NT2/D1 (cell line): Measurements from ENCODE around the gene CTSF.
A peak's percentile ranks its signal among the peaks of the same experiment; 100 is the strongest.
"Not testable (repeated sequence)": the region's sequence is repeated elsewhere in the genome, so short reads cannot be mapped to it uniquely, and the experiment has no call there.

ENCODE experiments used
- DNase-seq: peaks from one replicate; pipeline ENCODE4 v3.0.0-alpha.2; 2011; ENCODE audit warnings: low read depth, low spot score
- H3K27me3 ChIP-seq: 2 replicates; pipeline ENCODE4 v1.6.0; 2011; ENCODE audit warnings: mild to moderate bottlenecking; ENCODE audit not compliant: insufficient read length, insufficient read depth
- H3K36me3 ChIP-seq: 2 replicates; pipeline ENCODE4 v1.6.1; 2011; ENCODE audit warnings: mild to moderate bottlenecking, low read length, mixed read lengths; ENCODE audit not compliant: insufficient read depth, insufficient read length
- H3K4me1 ChIP-seq: 2 replicates; pipeline ENCODE4 v1.5.1; 2011; ENCODE audit not compliant: insufficient read depth, insufficient read length
- H3K4me3 ChIP-seq: 2 replicates; pipeline ENCODE4 v1.5.1; 2011; ENCODE audit warnings: low read depth; ENCODE audit not compliant: insufficient read length
- H3K9ac ChIP-seq: 2 replicates; pipeline ENCODE4 v1.6.0; 2011; ENCODE audit warnings: low read depth; ENCODE audit not compliant: insufficient read length
- H3K9me3 ChIP-seq: 2 replicates; pipeline ENCODE4 v1.5.1; 2011; ENCODE audit warnings: mild to moderate bottlenecking, low read length; ENCODE audit not compliant: insufficient read depth
- SUZ12 ChIP-seq: IDR thresholded peaks from 2 replicates; pipeline ENCODE4 v1.6.1; 2011; ENCODE audit not compliant: insufficient read length, insufficient read depth; ENCODE audit errors: extremely low read depth
- YY1 ChIP-seq: IDR thresholded peaks from 2 replicates; pipeline ENCODE4 v1.6.1; 2011; ENCODE audit not compliant: insufficient read length, insufficient read depth
- ZNF274 ChIP-seq: IDR thresholded peaks from 2 replicates; pipeline ENCODE4 v1.6.1; 2011; ENCODE audit warnings: mild to moderate bottlenecking, low read depth, low read length

CTSF gene

DNA sequence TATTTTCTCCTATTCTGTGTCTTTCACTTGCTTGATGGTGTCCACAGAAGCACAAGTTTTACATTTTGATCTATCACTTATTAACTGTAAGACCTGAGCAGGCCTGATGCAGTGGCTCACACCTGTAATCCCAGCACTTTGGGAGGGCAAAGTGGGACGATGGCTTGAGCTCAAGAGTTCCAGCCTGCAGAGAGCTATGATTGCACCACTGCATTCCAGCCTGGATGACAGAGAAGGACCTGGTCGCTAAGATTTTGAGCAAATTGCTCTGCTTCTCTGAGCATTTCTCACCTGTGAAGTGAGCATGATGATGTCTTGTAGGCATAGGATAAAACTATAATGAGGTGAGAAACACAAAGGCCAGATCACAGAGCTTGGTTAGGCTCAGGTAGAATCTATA lies 17.7 kb upstream of the CTSF start:
- Histone ChIP-seq H3K27me3 (no peaks in the 10 kb centered on the region), H3K36me3 (no peaks in the 10 kb centered on the region), H3K9me3 (peaks cover 53% of the 10 kb centered on the region), H3K9ac (no peak overlapping the region), H3K4me1 (no peaks in the 10 kb centered on the region), H3K4me3 (no peak overlapping the region)
- TF ChIP-seq SUZ12 (no peak), YY1 (no peak), ZNF274 (no peak)
- DNase-seq, result no peak

- not testable (repeated sequence) for DNase-seq, H3K4me3 ChIP-seq, H3K9ac ChIP-seq, H3K27me3 ChIP-seq, H3K36me3 ChIP-seq, H3K4me1 ChIP-seq
- H3K9me3 ChIP-seq, result peaks cover 46% of the 10 kb centered on the region
Measured at GRCh38 chr11:66585447-66585846, 17.0 kb upstream of the CTSF start.

DNA sequence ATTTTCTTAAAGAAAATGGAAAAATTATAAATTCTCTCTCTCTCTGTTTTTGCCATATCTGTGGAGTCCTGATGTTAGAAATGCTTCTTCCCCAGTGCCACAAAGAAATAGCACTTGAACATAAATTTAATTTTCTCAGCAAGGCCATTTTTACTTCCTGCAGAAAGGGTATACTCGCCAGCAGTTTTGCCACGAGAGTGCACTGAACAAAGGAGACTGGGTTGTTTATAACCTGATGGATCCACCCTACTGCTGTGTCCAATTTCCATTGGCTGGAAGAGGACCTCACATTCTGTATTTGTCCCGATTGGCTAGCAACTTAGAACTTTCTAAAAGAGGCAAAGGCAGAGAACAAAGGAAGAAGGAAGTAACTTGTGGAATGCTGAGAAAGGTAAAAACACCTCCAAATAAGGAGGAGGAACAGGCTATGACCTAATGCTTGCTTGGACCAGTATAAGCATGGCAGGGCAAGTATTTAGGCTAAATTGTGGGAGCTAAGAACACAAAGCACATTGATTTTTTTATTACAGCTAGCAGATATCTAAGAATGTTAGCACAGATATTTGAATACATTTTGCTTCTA lies 14.2 kb upstream of the CTSF start:
- not testable (repeated sequence) for H3K36me3 ChIP-seq, DNase-seq, H3K9ac ChIP-seq, H3K4me3 ChIP-seq, H3K4me1 ChIP-seq
- peaks cover 38% of the 10 kb centered on the region for H3K9me3 ChIP-seq
- peaks cover 11% of the 10 kb centered on the region for H3K27me3 ChIP-seq

- H3K9ac ChIP-seq, result no peak overlapping the region
- H3K36me3 ChIP-seq, result no peaks in the 10 kb centered on the region
- DNase-seq, result no peak
- peaks cover 11% of the 10 kb centered on the region for H3K27me3 ChIP-seq
- H3K4me1 ChIP-seq, result peaks cover 3% of the 10 kb centered on the region
- no peak overlapping the region for H3K4me3 ChIP-seq
- TF ChIP-seq ZNF274, result no peak
- TF ChIP-seq YY1, result no peak
- TF ChIP-seq SUZ12, result no peak
- peaks cover 32% of the 10 kb centered on the region for H3K9me3 ChIP-seq
Measured at GRCh38 chr11:66581261-66581660, 12.9 kb upstream of the CTSF start.

- H3K9me3 ChIP-seq, result peaks cover 27% of the 10 kb centered on the region
- peaks cover 3% of the 10 kb centered on the region for H3K4me1 ChIP-seq
- no peaks in the 10 kb centered on the region for H3K36me3 ChIP-seq
- peaks cover 11% of the 10 kb centered on the region for H3K27me3 ChIP-seq
- no peak for DNase-seq
- H3K4me3 ChIP-seq, result no peak overlapping the region
- no peak for TF ChIP-seq ZNF274
- no peak for TF ChIP-seq SUZ12
- no peak for TF ChIP-seq YY1
- no peak overlapping the region for H3K9ac ChIP-seq
Measured at GRCh38 chr11:66580803-66581202, 12.4 kb upstream of the CTSF start.

DNA sequence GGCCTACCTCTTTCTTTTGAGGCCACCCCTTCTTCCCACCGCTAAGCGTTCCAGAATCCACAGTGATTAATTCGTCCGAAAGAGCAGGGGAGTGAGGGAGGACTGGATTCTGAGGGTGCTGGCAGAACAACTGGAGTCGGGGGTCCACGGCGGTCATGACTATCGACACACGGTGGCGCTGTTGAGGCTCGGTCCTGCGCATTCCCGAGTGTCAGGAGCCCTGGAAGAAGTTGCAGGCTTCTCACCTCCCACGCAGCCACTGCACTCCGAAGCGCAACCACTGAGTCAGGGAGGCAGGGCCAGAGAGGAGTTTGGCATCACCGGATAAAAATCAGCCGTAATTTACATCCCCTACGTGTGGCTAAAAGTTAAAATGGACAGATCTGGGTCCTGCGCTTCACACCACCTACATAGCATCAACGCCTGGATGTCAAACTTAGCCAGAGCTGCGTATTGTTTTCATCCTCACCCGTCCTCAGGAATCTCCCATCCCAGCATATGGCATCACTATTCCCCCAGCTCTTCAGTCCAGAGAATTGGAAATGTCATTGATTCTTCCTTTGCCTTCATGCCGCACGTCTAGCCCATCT lies 10.7 kb upstream of the CTSF start:
- Histone ChIP-seq H3K9ac (peak overlapping the region; percentile 23), H3K36me3 (no peaks in the 10 kb centered on the region), H3K9me3 (peaks cover 20% of the 10 kb centered on the region), H3K4me3 (no peak overlapping the region), H3K27me3 (peaks cover 11% of the 10 kb centered on the region), H3K4me1 (peaks cover 3% of the 10 kb centered on the region)
- peak; percentile 51 for DNase-seq
- TF ChIP-seq SUZ12, result no peak
- no peak for TF ChIP-seq ZNF274
- TF ChIP-seq YY1, result no peak

DNA sequence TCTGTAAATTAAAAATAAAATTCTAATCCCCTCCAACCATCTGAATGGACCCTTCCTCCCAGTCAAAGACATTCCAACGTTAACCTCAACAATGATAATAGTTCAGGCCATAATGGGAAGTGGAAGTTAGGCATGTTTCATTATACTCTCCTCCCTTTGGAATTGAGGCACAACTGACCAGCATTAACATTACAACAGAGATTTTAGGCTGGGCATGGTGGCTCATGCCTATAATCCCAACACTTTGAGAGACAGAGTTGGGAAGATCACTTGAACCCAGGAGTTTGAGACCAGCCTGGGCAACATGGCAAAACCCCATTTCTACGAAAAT lies 2.4 kb upstream of the CTSF start:
- H3K9me3 ChIP-seq, result peaks cover 4% of the 10 kb centered on the region; the same call in 1 of the 2 replicates
- TF ChIP-seq YY1 (no peak), SUZ12 (no peak), ZNF274 (no peak)
- H3K36me3 ChIP-seq, result no peaks in the 10 kb centered on the region
- no peak overlapping the region for H3K9ac ChIP-seq
- no peaks in the 10 kb centered on the region for H3K4me1 ChIP-seq
- DNase-seq, result peak; percentile 51
- H3K4me3 ChIP-seq, result no peak overlapping the region
- no peaks in the 10 kb centered on the region for H3K27me3 ChIP-seq
